Liver (tissue), 3 donors: ENCODE results near the gene APRT.
A peak's percentile ranks its signal among the peaks of the same experiment; 100 is the strongest.

Experiments
- ATF3 ChIP-seq: IDR thresholded peaks from 2 replicates; pipeline ENCODE4 v1.6.1; 2016; ENCODE audit warnings: antibody characterized with exemption
- CTCF ChIP-seq: fragments of 150-350 bp; IDR thresholded peaks from 2 replicates; pipeline ENCODE4 v1.5.1; 2017; ENCODE audit warnings: improper control_type of control experiment, low read depth, low read length; ENCODE audit not compliant: missing input control
- EGR1 ChIP-seq, 2 donors: IDR thresholded peaks; 2 replicates each; pipeline ENCODE4 v1.6.1; 2016 to 2018; ENCODE audit warnings: antibody characterized with exemption in 2 of 2, low read depth in 2 of 2
- FOXA1 ChIP-seq: IDR thresholded peaks from 2 replicates; pipeline ENCODE4 v1.6.1; 2016; ENCODE audit warnings: antibody characterized with exemption
- GABPA ChIP-seq, 2 donors: IDR thresholded peaks in 1 of 2; conservative IDR thresholded peaks in 1 of 2; 2 replicates each; pipeline ENCODE4 v1.6.1; 2016; ENCODE audit warnings: antibody characterized with exemption in 2 of 2, mild to moderate bottlenecking in 1 of 2, moderate library complexity in 1 of 2
- HNF4A ChIP-seq, 2 donors: conservative IDR thresholded peaks; 2 replicates each; pipeline ENCODE4 v1.6.1; 2016; ENCODE audit warnings: antibody characterized with exemption in 2 of 2, mild to moderate bottlenecking in 2 of 2
- HNF4G ChIP-seq: IDR thresholded peaks from 2 replicates; pipeline ENCODE4 v1.6.1; 2016; ENCODE audit warnings: antibody characterized with exemption
- JUND ChIP-seq, 2 donors: IDR thresholded peaks; 2 replicates each; pipeline ENCODE4 v1.6.1; 2016; ENCODE audit warnings: antibody characterized with exemption in 2 of 2
- RAD21 ChIP-seq, 2 donors: IDR thresholded peaks; 2 replicates each; pipeline ENCODE4 v1.6.1; 2016; ENCODE audit warnings: antibody characterized with exemption in 2 of 2, mild to moderate bottlenecking in 2 of 2
- REST ChIP-seq: IDR thresholded peaks from 2 replicates; pipeline ENCODE4 v1.6.1; 2016; ENCODE audit warnings: antibody characterized with exemption, mild to moderate bottlenecking
- SP1 ChIP-seq: IDR thresholded peaks from 2 replicates; pipeline ENCODE4 v1.6.1; 2018; ENCODE audit warnings: antibody characterized with exemption, mild to moderate bottlenecking
- TAF1 ChIP-seq: conservative IDR thresholded peaks from 2 replicates; pipeline ENCODE4 v1.6.1; 2016; ENCODE audit warnings: antibody characterized with exemption, mild to moderate bottlenecking
- YY1 ChIP-seq: IDR thresholded peaks from 2 replicates; pipeline ENCODE4 v1.6.1; 2016; ENCODE audit warnings: antibody characterized with exemption, mild to moderate bottlenecking
- ZBTB33 ChIP-seq: IDR thresholded peaks from 2 replicates; pipeline ENCODE4 v1.6.1; 2016; ENCODE audit warnings: antibody characterized with exemption
- donor health status: healthy.
- donor health status: healthy.

GRCh38 chr16:88760424-88761142, 51.1 kb downstream of the APRT start:
- TF ChIP-seq CTCF (no peak), HNF4G (no peak), JUND (IDR thresholded peaks at IDR 0.05) (no peak), TAF1 (no peak), SP1 (no peak), FOXA1 (no peak), YY1 (no peak), RAD21 (IDR thresholded peaks at IDR 0.05) (no peak), HNF4A (conservative IDR thresholded peaks at IDR 0.05) (peak in 1 of 2 donors; percentile 55), GABPA (IDR thresholded peaks at IDR 0.05 in 1 of 2, conservative IDR thresholded peaks at IDR 0.05 in 1 of 2) (no peak), ZBTB33 (no peak), ATF3 (no peak), EGR1 (IDR thresholded peaks at IDR 0.05; ENCODE audit: low read depth in 2 of 2) (no peak), REST (no peak)
